Smooth muscle cell (in vitro differentiated cells): ENCODE data around the gene YIF1A. TPM values are rescaled to one million over a fixed set of nuclear protein-coding genes. Genes with fewer than 3 reads are reported as not detected.

Source experiments
- DNase-seq: peaks from one replicate; lab custom pipeline; 2025; ENCODE audit not compliant: unreplicated experiment; lab: John Stamatoyannopoulos, UW
- H2AFZ ChIP-seq: fragments of 200-600 bp; sonication (generic); 2 replicates; pipeline ENCODE4 v1.6.0; 2016; ENCODE audit warnings: antibody characterized with exemption, low read depth, mild to moderate bottlenecking
- H3F3A ChIP-seq: fragments of 200-600 bp; sonication (generic); 2 replicates; pipeline ENCODE4 v1.6.0; 2017; ENCODE audit warnings: antibody characterized with exemption, low read depth
- H3K27ac ChIP-seq: fragments of 200-600 bp; sonication (generic); 2 replicates; pipeline ENCODE4 v1.5.1; 2016; ENCODE audit warnings: low read depth, mild to moderate bottlenecking
- H3K27me3 ChIP-seq: fragments of 200-600 bp; sonication (generic); 2 replicates; pipeline ENCODE4 v1.6.1; 2016; ENCODE audit warnings: low read depth, mild to moderate bottlenecking
- H3K36me3 ChIP-seq: fragments of 200-600 bp; sonication (generic); 2 replicates; pipeline ENCODE4 v1.5.1; 2016; ENCODE audit warnings: low read depth
- H3K4me1 ChIP-seq: fragments of 200-600 bp; sonication (generic); 2 replicates; pipeline ENCODE4 v1.5.1; 2016; ENCODE audit warnings: low read depth
- H3K4me2 ChIP-seq: fragments of 200-600 bp; sonication (generic); 2 replicates; pipeline ENCODE4 v1.6.0; 2016; ENCODE audit warnings: mild to moderate bottlenecking
- H3K4me3 ChIP-seq: fragments of 200-600 bp; sonication (generic); 2 replicates; pipeline ENCODE4 v1.5.1; 2016; ENCODE audit warnings: mild to moderate bottlenecking
- H3K79me2 ChIP-seq: fragments of 200-600 bp; sonication (generic); 2 replicates; pipeline ENCODE4 v1.6.0; 2016; ENCODE audit warnings: low read depth, mild to moderate bottlenecking
- H3K9ac ChIP-seq: fragments of 200-600 bp; sonication (generic); 2 replicates; pipeline ENCODE4 v1.6.0; 2016; ENCODE audit warnings: low read depth
- H3K9me3 ChIP-seq: fragments of 200-600 bp; sonication (generic); replicated peaks from 2 replicates; pipeline ENCODE4 v1.5.1; 2016; ENCODE audit warnings: low read depth
- H4K20me1 ChIP-seq: fragments of 200-600 bp; sonication (generic); 2 replicates; pipeline ENCODE4 v1.6.0; 2016; ENCODE audit warnings: low read depth
- CTCF ChIP-seq: fragments of 200-600 bp; sonication (generic); IDR thresholded peaks from 2 replicates; pipeline ENCODE4 v1.5.1; 2017; ENCODE audit warnings: borderline replicate concordance, mild to moderate bottlenecking, antibody characterized with exemption; ENCODE audit not compliant: insufficient read depth, poor library complexity, severe bottlenecking
- WGBS: methylation state at CpG from one replicate; pipeline ENCODE4 v1.1.7; 2016; ENCODE audit warnings: low lambda C conversion rate; 5-methylcytosine and 5-hydroxymethylcytosine counted together
- polyA plus RNA-seq: library from polyadenylated mRNA; unstranded; fragments of >200 nt; fragmentation: Nextera tagmentation; extraction: Ambion mirVana; gene quantifications from 2 replicates; pipeline ENCODE4 v1.2.1, GENCODE V29; 2016
- total RNA-seq: library from RNA; depleted of rRNA; stranded (reverse); fragments of >200 nt; gene quantifications from 2 replicates; pipeline ENCODE4 v1.2.3, GENCODE V29; 2014

Gene YIF1A
- total and polyA plus RNA-seq, 2 experiments from 2014 or later: 195 to 365 TPM

GRCh38 chr11:66285250-66285947 is 3.5 kb downstream of the YIF1A start:
- TF ChIP-seq CTCF: no peak
- no peak for DNase-seq
- Histone ChIP-seq H3F3A (no peaks in the 10 kb centered on the region), H3K4me3 (no peak overlapping the region), H3K9me3 (no peaks in the 10 kb centered on the region), H2AFZ (no peak overlapping the region), H3K27me3 (peaks cover 1% of the 10 kb centered on the region), H3K4me1 (peaks cover 20% of the 10 kb centered on the region), H3K27ac (no peak overlapping the region), H3K4me2 (no peak overlapping the region), H3K9ac (no peak overlapping the region), H3K36me3 (no peaks in the 10 kb centered on the region), H4K20me1 (peaks cover 60% of the 10 kb centered on the region), H3K79me2 (peaks cover 35% of the 10 kb centered on the region)
- 97% methylated on average over 13 of the region's 13 CpGs for WGBS

- WGBS: 97% methylated on average over 16 of the region's 16 CpGs
- no peak for DNase-seq
- H3K27ac ChIP-seq: no peak overlapping the region
- H3K9me3 ChIP-seq: no peaks in the 10 kb centered on the region
- H3K9ac ChIP-seq: no peak overlapping the region
- TF ChIP-seq CTCF: no peak
- H3K4me1 ChIP-seq: peaks cover 14% of the 10 kb centered on the region
- peaks cover 35% of the 10 kb centered on the region for H3K79me2 ChIP-seq
- no peak overlapping the region for H2AFZ ChIP-seq
- H3F3A ChIP-seq: no peaks in the 10 kb centered on the region
- H3K36me3 ChIP-seq: no peaks in the 10 kb centered on the region
- H3K27me3 ChIP-seq: no peaks in the 10 kb centered on the region
- no peak overlapping the region for H3K4me3 ChIP-seq
- H3K4me2 ChIP-seq: no peak overlapping the region
- peaks cover 53% of the 10 kb centered on the region for H4K20me1 ChIP-seq
Measured at GRCh38 chr11:66284526-66285078, 4.3 kb downstream of the YIF1A start.

- Histone ChIP-seq H3K79me2 (peaks cover 35% of the 10 kb centered on the region), H3K9me3 (no peaks in the 10 kb centered on the region), H3K27ac (no peak overlapping the region), H3K36me3 (no peaks in the 10 kb centered on the region), H4K20me1 (peaks cover 53% of the 10 kb centered on the region), H3F3A (no peaks in the 10 kb centered on the region), H3K9ac (no peak overlapping the region), H2AFZ (no peak overlapping the region), H3K4me1 (peaks cover 14% of the 10 kb centered on the region), H3K4me2 (no peak overlapping the region), H3K4me3 (no peak overlapping the region), H3K27me3 (no peaks in the 10 kb centered on the region)
- no peak for DNase-seq
- TF ChIP-seq CTCF: peak; percentile 9
- WGBS: 95% methylated on average over 12 of the region's 14 CpGs
Measured at GRCh38 chr11:66283461-66284105, 5.4 kb downstream of the YIF1A start.
